GM12875 (cell line): ENCODE results near the gene OLFM2.

ENCODE experiments used
- H3K4me3 ChIP-seq: one replicate; pipeline ENCODE4 v1.5.1; 2011; ENCODE audit warnings: low read depth, low read length, control low read depth
- TF ChIP-seq, protein P1 (sequence below): IDR thresholded peaks from 2 replicates; pipeline ENCODE4 v1.5.1; 2011; ENCODE audit warnings: low read depth, mild to moderate bottlenecking, control low read depth, inconsistent platforms, low read length, moderate library complexity, borderline replicate concordance; ENCODE audit not compliant: insufficient read depth

OLFM2 gene

GRCh38 chr19:9943744-9944143 is 7.4 kb upstream of the OLFM2 start:
- TF ChIP-seq, protein P1, sequence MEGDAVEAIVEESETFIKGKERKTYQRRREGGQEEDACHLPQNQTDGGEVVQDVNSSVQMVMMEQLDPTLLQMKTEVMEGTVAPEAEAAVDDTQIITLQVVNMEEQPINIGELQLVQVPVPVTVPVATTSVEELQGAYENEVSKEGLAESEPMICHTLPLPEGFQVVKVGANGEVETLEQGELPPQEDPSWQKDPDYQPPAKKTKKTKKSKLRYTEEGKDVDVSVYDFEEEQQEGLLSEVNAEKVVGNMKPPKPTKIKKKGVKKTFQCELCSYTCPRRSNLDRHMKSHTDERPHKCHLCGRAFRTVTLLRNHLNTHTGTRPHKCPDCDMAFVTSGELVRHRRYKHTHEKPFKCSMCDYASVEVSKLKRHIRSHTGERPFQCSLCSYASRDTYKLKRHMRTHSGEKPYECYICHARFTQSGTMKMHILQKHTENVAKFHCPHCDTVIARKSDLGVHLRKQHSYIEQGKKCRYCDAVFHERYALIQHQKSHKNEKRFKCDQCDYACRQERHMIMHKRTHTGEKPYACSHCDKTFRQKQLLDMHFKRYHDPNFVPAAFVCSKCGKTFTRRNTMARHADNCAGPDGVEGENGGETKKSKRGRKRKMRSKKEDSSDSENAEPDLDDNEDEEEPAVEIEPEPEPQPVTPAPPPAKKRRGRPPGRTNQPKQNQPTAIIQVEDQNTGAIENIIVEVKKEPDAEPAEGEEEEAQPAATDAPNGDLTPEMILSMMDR, result no peak

DNA sequence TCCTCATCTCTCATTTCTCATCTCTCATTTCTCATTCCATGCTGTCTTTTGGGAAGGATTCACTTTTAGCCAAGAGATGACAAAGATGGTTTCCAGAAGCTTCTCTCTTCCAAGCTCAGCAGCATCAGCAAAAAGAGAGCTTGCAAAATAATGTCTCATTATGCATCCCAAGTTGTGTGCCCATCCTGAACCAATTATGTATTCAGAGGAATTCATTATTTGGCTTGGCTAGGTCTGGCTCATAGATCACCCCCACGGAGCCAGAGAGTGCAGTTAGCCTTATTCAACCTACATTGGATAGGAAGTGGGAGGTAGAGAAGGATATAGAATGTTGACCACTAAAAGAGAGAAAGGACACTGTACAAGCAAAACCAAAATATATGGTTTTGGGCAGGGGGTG is 5.4 kb upstream of the OLFM2 start:
- TF ChIP-seq, protein P1, result no peak

More at GRCh38 chr19:9943744-9944143, 7.4 kb upstream of the OLFM2 start:
- no peak overlapping the region for H3K4me3 ChIP-seq

DNA sequence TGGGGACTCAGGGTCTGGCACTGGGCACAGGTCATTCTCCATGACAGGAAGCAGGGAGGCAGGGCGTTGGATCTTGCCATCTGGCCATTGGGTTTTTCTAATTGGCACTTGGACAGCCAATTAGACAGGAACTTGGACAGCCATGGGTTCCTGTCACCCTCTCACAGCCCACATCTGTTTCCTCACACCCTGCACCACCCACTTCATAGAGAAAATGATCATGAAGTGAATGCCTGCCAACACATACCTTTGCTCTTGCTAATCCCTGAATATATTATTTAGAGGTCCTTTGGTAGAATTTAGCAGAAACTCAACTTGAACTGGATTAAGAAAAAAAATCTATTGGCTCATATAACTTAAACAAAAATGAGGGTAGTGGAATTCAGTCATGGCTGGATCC is 4.9 kb upstream of the OLFM2 start:
- TF ChIP-seq, protein P1, result no peak
- no peak overlapping the region for H3K4me3 ChIP-seq

More for the DNA sequence above, 5.4 kb upstream of the OLFM2 start:
- H3K4me3 ChIP-seq, result no peak overlapping the region

DNA sequence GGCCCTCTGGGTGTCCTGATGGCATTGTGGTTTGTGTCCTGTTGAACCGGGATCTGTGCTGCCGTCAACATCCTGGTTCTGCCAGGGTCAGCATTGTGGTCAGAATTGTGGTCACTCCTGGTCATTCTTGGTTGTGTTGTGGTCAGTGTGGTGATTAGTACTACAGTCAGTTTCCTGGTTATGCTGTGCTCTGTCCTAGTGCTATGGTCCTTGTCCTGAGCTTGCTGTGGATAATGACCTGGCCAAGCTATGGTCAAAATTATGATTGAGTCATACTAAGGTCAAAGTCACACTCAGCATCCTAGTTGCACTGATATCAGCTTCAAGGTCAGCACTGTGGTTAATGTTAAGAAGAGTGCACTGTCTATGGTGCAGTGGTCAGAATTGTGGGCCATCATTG is 4.5 kb upstream of the OLFM2 start:
- TF ChIP-seq, protein P1, result no peak
- H3K4me3 ChIP-seq, result no peak overlapping the region

- TF ChIP-seq, protein P1, result no peak
- H3K4me3 ChIP-seq, result no peak overlapping the region
These were observed 3.1 kb upstream of the OLFM2 start for GRCh38 chr19:9939301-9939913.

DNA sequence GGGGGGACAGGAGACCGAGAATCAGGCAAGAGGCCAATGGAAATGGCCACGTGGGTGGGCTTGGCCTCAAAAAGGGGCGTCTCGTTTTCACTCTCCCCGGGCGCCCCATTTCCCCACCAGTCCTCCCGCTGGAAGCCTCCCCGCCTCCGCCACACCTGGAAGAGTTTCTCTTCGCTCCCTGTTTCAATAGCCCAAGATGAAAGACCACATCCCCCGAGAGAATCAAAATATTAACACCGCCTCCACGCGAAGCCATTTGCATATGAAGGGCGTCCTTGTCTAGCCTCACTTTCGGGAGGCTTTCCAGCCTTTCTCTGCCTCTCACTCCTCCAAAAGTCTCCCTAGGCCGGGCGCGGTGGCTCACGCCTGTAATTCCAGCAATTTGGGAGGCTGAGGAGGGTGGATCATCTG is 691 bp upstream of the OLFM2 start:
- H3K4me3 ChIP-seq, result no peak overlapping the region

More for the DNA sequence above, 691 bp upstream of the OLFM2 start:
- TF ChIP-seq, protein P1, result no peak
